GM19351 (cell line): ENCODE measurements around the gene RNPEPL1.
A peak's percentile ranks its signal among the peaks of the same experiment; 100 is the strongest.
"Not testable (repeated sequence)": the region's sequence is repeated elsewhere in the genome, so short reads cannot be mapped to it uniquely, and the experiment has no call there.

Experiments used
- ATAC-seq: cut with Tn5 transposase; IDR thresholded peaks from one replicate; pipeline ENCODE4 v1.9.1; 2021; ENCODE audit warnings: mild to moderate bottlenecking, moderate library complexity; ENCODE audit not compliant: unreplicated experiment

RNPEPL1 gene, protein sequence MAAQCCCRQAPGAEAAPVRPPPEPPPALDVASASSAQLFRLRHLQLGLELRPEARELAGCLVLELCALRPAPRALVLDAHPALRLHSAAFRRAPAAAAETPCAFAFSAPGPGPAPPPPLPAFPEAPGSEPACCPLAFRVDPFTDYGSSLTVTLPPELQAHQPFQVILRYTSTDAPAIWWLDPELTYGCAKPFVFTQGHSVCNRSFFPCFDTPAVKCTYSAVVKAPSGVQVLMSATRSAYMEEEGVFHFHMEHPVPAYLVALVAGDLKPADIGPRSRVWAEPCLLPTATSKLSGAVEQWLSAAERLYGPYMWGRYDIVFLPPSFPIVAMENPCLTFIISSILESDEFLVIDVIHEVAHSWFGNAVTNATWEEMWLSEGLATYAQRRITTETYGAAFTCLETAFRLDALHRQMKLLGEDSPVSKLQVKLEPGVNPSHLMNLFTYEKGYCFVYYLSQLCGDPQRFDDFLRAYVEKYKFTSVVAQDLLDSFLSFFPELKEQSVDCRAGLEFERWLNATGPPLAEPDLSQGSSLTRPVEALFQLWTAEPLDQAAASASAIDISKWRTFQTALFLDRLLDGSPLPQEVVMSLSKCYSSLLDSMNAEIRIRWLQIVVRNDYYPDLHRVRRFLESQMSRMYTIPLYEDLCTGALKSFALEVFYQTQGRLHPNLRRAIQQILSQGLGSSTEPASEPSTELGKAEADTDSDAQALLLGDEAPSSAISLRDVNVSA

GRCh38 chr2:240567872-240568677 is at the start of gene RNPEPL1:
Gene RNPEPL1 (plus strand): TSS chr2:240568484. CDS start chr2:240568587, 103 bp downstream.
- peak; percentile 32 for ATAC-seq

DNA sequence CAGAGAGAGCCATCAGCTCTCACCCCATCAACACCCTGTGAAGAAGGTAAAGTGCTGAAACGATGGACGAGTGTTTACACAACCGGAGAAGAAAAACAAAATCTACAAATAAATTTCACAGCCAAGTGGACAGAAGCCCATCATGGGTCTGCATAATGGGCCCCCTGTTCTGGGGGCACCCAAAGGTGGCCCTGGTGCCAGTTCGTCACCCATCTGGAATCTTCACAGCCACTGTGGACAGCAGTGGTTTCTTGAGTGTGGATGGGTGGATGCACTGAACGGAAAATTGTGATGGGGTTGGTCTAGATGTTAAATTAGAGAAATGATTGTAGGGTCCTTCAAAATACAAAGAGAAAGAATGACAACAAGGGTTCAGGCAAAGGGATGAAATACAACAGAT is 49.3 kb upstream of the RNPEPL1 start:
- ATAC-seq: no peak

- no peak for ATAC-seq
Observed at GRCh38 chr2:240519396-240520129, 48.7 kb upstream of the RNPEPL1 start.

GRCh38 chr2:240520130-240520973 is 47.9 kb upstream of the RNPEPL1 start:
- no peak for ATAC-seq

GRCh38 chr2:240520974-240521350 is 47.3 kb upstream of the RNPEPL1 start:
- no peak for ATAC-seq

GRCh38 chr2:240521885-240522284 is 46.4 kb upstream of the RNPEPL1 start:
- ATAC-seq: not testable (repeated sequence)

DNA sequence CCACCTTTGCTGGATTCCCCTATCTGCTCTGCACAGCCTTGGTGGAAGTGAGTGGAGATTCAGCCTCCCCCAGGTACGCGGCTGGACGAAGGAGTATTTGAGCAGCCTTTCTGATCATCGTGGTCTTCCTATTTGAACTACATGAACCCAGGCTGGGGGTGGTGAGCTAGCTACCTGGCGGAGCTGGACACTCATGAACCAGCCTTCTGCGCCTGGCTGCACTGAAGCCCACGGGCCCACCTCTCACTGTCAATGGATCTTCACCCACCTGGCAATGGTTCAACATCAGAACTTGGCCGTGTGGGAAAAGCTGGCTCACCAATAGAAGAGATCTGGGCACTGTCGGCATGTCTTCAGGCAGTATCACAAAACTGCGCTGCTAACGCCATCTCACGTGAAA is 45.9 kb upstream of the RNPEPL1 start:
- no peak for ATAC-seq

GRCh38 chr2:240523451-240524281 is 44.6 kb upstream of the RNPEPL1 start:
- ATAC-seq: no peak

- no peak for ATAC-seq
Observed at GRCh38 chr2:240524963-240525718, 43.1 kb upstream of the RNPEPL1 start.

- no peak for ATAC-seq
Observed at GRCh38 chr2:240525802-240526201, 42.5 kb upstream of the RNPEPL1 start.

DNA sequence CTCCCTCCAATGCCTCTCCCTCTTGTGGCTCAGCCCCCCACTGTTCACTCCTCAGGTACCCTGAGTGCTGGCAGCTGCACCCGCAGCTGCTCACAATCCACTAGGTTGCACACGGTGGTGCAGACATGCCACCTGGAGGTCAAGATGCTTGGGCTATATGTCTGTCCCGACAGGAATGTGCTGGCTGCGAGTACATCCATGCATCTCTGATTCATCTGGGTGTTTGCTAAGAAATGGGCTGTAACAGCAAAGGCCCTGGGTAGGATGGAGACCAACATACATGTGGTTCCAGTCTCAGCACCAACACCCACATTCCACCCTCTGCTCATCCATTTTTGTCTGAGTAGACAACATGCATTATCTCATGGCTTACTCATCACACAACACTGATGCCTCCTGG is 41.8 kb upstream of the RNPEPL1 start:
- no peak for ATAC-seq

DNA sequence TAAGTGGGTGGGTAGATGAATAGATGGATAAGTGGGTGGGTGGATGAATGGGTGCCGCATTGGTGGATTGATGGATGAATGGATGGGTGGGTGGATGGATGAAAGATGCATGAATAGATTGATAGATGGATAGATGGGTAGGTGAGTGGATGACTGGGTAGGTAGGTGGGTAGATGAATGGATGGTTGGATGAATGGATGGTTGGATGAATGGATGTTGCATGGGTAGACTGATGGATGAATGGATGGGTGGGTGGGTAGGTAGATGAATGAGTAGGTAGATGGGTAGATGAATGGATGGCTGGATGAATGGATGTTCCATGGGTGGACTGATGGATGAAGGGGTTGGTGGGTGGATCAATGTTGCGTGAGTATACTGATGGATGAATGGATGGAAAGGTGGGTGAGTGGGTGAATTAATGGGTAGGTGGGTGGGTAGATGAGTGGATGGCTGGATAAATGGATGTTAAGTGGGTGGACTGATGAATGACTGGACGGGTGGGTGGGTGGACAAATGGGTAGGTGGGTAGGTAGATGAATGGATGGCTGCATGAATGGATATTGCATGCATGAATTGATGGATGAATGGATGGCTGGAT is 41.0 kb upstream of the RNPEPL1 start:
- no peak for ATAC-seq

GRCh38 chr2:240528406-240529040 is 39.8 kb upstream of the RNPEPL1 start:
- no peak for ATAC-seq

DNA sequence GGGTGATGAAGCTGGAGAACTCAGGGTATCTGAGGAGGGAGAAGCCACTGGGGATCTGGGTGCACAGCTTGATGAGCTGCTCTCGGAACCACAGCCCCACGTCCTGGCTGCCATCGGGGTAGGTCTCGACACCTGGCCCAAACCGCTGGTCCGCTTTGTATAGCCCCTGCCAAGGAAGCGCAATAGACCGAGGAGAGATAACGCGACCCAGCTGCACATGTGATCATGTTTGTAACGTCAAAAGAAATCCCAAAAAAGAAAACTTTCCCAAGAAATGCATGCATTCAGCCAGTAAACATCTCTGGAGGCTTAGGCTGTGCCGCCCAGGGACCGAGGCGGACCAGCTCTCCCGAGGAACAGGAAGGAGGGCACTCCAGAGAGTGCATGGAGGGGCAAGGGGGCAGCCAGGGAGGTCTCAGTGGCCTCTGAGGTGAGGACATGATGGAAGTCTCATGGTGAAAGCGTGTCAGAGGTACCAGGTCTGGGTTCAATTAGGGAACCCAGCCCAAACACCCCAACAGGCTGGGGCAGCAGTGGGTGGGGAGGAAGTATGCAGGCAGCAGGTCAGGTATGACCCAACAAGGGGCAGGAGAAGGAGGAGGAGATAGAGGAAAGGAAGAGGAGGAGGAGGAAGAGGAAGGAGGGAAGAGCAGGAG is 38.8 kb upstream of the RNPEPL1 start:
- no peak for ATAC-seq

GRCh38 chr2:240530181-240530580 is 38.1 kb upstream of the RNPEPL1 start:
- no peak for ATAC-seq

DNA sequence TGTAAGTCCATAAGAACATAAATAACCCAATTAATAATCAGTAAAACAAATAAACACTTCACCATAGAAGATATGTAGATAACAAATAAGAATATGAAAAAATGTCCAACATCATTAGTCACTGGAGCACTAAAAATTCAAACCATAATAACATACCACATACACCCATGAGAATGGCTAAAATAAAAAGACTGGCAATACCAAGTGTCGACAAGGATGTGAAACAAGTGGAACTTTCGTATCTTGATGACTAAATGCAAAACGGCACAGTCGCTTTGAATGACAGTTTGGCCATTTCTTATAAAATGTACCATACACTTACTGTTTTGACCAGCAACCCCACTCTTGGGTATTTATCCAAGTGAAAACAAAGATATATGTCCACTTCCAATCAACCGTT is 37.2 kb upstream of the RNPEPL1 start:
- ATAC-seq: no peak
